Activated naive CD8-positive, alpha-beta T cell treated with anti-CD3 and anti-CD28 coated beads, Interleukin-2, amount 50 U/mL, for 16 hours (primary cell): Measurements from ENCODE around the gene ATP2B2.
"Not testable (repeated sequence)": the region's sequence is repeated elsewhere in the genome, so short reads cannot be mapped to it uniquely, and the experiment has no call there.

Experiments used
- DNase-seq: peaks from one replicate; pipeline ENCODE4 v3.0.0-alpha.2; 2020; ENCODE audit warnings: low read depth, low spot score

ATP2B2 gene

DNA sequence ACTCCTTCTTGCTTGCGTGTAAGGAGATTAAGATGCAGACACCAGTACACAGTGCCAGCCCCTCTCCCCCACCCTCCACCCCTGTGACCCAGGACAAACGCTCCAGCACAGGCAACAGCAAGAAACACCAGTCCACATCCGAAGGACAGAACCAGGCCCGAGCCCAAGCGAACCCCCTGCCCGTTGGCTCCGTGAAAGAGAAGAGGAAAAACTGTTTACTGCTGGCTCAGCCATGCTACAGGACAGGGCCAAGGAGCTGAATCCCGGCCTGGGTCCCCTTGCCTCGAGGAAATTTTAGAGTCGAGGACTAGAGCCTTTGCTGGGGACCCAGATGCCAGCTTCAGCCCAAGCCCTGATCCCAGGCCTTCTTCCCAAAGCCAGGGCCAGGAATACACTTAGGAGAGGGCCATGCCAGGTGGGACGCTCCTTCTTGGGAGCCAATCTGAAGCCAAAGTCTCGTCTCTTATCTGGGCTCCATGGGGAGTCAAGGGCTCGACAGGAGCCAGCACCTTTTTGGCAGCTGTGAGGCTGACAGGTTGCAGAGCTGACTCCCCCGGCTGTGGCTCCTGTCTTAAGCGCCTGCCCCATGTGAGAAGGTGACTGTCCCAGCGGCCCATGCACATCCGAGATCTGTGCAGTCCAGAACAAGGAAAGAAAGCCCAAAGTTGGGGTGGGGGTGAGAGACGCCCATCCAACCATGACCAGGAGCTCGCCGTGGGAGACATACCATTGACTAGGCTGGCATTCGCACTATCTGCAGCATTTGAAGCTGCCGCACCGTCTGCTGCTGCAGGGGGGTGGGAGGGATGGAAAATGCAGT is 120.6 kb downstream of the ATP2B2 start:
- no peak for DNase-seq

DNA sequence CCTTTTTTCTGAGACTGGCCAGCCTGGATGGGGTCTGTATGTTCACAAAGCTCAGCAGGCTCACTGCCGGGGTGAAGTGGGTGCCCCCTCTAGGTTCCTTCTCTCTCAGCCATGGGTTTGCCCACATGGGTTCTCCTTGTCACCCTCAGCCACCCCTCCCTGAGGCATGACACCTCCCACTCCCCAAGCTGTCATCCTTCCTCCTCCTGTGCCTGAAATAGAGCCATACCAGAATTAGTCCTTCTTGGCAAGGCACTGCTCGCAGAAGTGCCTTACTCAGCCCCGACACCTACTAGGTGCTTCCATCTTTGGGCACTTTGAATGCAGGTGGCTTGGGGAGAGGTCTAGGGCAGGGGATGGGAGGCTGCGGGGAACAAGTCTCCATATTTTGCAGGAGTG is 121.5 kb downstream of the ATP2B2 start:
- DNase-seq, result no peak

DNA sequence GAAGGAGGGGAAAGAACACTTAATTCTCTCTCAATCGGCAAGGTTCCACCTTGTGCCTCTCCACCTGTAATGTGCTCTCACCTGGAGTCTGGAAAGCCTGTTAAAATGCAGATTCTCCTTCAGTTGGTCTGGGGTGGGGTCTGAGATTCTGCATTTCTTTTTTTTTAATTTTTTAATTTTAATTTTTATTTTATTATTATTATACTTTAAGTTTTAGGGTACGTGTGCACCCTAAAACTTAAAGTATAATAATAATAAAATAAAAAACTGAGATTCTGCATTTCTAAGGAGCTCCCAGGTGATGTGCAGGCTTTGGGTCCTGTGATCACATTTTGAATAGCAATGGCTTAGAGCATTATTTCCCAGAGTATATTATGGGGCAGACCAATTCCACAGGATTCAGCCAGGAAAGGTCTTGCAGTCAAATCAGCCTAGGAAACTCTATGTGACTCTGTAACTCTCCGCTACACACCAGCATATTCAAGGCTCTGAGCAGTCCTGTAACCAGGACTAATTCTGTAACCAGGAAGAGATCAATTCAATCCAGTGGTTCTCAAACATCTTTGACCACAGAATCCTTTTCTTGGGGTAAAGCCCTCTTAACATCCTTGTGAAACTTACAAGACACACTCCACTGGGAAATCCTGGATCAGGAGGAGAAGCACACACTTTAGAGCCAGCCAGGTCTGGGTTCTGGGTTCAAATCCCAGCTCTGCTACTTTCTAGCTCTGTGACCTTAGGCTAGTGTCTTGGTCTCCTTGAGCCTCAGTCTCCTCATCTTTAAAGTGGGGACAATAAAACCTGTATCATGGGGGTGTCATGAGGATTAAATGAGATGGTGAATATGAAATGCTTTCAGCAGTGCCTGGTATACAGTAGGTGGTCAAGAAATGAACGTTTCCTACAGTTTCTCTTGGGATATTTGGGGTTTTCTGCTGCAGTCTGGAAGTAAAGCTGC is 122.2 kb downstream of the ATP2B2 start:
- no peak for DNase-seq

DNA sequence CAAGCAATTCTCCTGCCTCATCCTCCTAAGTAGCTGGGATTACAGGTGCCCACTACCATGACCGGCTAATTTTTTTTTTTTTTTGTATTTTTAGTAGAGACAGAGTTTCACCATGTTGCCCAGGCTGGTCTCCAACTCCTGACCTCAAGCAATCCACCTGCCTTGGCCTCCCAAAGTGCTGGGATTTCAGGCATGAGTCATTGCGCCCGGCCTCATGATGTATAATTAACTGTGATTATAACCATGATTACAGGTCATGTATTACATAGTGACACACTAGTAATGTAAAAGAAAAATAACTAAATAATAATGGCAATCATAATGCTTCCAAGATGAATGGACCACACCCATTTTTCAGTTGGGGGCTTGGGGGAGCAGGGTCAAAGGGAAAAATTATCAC is 122.9 kb downstream of the ATP2B2 start:
- not testable (repeated sequence) for DNase-seq

DNA sequence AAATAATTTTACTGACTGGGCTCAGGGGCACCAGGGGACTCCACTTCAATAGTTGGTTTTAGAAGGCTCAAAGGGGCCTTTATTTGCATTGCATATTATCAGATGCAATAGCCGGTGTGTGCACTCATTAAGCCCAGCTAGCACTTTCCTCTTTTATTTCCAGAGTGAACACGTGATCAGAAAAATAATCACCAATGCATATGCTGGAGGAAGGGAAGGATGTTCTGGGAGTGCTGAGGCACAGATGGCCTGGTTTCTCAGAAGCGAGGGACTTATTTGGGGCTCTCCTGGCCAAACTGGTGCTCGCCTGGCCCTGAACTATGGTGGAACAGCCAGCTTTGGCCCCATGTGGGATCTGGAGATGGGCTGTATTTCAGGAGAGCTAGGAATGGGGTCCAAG is 124.0 kb downstream of the ATP2B2 start:
- DNase-seq, result no peak

DNA sequence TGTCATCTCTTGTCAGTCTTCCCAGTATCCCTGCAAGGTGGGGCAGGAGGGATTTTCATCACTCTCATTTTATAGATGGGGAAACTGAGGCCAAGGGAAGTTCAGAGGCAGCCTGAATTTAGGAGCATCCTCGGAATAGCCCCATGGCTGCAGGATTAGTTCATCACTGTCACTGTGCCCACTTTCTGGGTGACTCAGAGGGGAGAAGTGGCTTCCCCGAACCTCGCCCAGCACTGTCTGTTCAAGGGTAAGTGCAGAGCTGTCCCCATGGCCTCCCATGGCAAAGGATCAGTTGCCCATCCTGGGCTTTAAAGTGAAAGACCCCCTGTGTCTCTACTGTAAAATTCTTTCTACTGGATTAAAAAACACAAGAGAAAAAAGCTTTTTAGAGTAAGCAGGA is 124.5 kb downstream of the ATP2B2 start:
- DNase-seq, result no peak

DNA sequence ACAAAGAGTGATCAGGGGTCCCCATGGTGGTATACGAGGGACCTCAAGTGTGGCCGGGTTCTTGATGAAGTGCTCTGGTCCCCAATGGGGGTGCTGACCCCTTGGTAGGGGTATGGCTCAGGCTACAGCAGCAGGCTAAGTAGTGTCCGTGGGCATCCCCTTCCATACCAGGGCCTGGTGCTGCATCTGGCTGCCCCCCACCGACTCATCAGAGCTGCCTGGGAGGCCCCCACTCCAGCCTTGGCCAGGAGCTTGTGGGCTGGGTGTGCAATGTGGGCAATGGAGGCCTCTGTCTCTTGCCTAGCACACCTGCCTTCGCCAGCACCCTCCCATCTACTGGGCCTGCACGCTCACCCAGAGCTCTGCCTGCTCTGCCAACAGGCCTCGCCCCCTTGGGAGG is 125.4 kb downstream of the ATP2B2 start:
- no peak for DNase-seq

DNA sequence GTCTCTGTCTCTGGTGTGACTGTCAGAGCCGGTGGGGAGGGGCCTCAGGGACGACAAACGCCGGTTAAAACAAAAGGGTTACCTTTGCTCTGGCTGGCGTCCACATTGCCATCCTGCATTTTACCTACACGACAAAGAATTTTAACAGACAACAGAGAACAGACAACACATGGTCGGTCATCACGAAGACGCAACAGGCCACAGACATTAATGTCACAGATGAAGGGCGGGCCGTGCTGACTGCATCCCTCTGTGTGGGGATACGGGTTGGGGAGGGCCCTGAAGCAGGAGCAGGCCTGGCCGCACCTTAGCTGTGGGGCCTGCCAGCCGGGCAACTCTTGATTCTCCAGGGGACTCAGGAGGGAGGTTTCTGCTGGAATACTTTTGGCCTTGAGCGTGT is 126.2 kb downstream of the ATP2B2 start:
- DNase-seq, result no peak

DNA sequence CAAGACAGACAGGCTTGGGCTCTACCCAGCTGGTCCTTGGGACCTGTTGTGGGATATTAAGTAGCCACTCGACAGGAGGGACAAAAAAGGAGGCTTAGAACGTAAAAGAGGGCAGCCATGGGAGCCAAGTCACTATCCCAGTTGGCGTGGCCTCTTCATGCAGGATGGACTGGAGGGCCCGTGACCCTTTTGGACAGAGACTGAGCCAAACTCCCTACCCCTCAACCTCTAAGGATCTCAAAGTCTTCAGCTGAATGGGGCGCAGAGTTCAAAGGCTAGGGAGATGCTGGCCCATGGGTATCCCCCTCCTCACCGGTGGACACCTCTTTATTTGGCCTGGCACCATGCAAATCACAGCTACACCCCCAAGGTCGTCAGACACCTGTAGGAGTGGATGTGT is 126.6 kb downstream of the ATP2B2 start:
- DNase-seq, result no peak

DNA sequence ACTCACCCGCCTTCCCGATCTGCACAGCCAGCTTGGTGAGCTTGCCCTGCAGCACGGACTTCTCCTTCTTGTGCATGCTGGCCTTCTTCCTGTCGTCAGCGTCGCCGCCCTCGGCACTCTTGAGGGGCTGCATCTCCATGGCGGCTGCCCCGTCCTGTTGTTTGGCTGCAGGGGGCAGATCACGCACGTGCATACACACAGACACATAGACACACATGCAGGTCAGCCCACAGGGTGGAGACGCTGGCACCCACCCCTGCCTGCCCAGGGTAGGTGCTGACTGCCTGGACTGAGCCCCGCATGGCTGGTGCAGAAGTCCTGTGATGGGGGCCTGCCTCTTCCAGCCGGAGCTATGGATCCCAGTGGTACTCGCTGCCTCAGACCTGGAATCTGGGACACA is 127.1 kb downstream of the ATP2B2 start:
- DNase-seq, result no peak

DNA sequence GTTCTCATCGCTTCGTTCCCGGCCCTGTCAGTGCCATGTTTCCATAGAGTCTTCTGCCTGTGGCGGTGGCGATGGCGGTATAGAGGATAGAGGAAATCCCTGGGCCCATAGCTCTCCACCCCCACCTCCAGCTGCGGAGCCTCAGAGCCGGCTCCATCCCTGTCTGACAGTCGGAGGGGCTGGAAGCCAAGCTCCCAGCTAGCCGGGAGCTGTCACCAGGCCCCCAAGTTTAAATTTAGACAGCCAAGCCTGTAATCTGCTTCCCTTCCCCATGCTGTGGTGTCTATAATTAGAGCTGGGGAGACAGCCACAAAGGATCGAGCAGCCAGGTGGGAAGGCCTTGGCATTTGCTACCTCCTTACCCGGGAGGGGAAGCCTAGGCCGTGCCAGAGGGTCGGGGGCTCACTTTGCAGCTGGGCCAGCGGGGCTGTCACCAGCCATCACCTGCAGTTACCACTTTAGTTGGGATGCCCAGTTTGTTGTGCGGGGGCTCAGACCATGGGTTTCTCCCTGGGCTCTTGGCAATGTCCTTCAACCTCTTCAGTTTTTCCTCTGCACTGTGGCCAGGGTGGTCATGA is 128.1 kb downstream of the ATP2B2 start:
- no peak for DNase-seq

DNA sequence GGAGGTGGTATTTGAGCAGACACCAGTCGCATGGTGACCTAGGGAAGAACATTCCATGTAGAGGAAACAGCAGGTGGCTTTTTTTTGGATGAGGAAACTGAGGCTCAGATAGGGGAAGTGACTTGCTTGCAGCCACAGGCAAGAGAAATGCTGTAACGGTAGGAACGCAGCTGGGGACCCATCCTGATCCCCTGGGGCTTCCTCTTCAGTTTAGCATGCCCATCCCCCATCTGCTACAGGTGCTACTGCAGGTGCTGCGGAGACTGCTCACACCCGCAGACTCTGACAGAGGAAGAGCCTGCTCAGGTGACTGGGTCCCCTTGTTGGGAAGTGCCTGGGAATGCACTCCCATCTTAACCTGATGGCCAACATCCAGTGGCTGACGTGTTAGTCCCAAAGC is 129.0 kb downstream of the ATP2B2 start:
- no peak for DNase-seq

DNA sequence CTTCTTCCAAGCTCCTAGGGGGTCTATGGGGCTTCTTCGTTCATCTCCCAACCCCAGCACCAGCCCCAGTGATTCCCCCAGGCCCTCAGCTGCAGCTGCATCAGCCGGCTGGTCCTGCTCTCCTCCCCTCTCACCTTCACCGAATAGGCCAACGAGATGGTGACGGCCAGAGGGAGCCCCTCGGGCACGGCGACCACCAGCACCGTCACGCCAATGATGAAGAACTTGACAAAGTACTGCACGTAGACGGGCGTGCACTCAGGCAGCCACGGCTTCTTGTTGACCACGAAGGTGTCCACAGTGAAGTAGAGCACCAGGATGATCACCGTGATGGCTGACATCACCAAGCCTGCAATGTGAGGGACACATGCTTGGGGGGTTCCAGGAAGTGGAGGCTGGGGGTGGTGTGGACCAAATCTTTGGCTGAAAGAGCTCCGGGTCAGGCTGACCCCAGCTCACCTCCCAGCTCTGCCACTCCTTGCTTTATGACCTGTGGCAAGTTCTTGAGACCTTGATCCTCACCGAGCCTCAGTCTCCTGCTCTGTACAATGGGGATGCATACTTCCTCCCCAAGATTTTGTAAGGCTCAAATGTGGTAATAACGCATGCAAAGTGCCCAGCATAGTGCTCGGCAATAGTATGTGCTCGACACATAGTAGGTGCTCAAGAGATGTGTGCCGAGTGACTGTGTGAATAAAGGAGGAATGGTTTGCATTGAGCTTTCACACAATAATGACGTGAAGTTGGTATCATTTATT is 129.9 kb downstream of the ATP2B2 start:
- DNase-seq, result no peak

DNA sequence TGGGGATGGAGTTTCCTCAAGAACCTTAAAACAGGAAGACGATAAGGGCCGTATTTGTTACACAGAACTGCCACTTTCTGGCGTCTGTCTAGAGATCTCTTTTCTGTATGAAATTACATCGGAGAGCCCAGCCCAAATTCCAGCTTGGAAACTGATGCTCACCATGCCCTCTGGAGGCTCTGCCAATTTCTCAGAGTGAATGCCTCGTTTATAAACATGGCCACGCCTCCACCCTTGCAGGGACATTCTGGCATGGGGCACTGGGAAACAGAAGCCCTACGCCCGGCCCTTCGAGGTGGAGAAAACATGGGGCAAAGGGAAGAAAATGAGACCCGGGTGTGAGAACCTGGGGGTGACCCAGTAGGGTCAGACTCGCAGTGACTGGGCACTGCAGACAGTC is 131.1 kb downstream of the ATP2B2 start:
- no peak for DNase-seq

DNA sequence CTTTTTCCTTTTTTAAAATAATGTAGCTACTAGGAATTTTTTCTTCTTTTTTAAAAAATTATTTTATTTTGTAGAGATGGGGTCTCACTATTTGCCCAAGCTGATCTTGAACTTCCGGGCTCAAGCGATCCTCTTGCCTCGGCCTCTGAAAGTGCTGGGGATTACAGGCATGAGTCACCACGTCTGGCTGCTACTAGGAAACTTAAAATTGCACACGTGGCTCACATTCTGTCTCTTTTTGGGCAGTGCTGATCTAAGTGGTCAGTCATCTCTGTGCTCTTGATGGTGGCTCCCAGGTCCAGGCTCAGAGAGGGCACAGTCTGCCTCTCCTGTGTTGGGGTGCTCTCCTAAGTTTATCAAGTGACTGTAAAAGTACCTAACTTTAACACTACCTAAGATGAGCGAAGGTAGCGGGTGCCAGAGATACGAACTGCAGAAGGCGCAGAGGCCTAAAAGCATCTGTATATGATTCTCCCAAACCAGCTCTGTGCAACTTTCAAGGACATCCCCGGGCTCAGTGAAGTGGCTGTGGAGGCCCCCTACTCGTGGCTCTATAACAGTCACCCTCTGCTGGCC is 131.6 kb downstream of the ATP2B2 start:
- no peak for DNase-seq

DNA sequence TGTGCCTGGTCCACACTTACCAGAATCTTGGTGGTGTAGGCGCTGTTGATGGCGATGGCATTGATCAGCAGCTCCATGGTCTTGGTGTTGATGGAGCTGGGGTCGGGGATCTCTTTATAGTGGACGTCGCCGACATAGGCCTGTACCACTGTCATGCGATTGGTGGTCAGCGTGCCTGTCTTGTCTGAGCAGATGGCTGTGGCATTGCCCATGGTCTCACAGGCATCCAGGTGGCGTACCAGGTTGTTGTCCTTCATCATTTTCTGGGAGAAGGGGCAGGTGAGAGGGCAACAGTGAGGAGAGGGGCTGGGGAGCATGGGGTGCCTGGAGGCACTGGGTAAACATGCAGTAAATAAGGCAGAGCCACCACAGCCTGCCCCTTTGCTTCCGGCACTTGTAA is 133.6 kb downstream of the ATP2B2 start:
- DNase-seq, result no peak

DNA sequence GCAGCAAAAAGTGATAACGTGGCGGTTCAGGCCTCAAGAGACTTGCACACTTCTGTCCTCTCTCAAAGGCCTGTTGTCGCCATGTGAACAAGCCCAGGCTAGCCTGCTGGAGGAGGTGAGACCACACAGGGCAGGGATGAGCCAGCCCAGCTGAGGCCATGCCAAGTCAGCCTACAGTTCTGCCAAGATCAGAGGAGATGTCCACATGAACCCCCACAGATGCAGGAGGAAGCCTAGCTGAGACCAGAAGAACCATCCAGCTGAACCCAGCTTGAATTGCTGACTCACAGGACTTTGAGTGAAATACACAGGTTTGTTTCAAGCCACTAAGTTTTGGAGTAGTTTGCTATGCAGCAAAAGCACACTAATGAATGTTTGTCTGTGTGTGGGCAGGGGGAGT is 134.2 kb downstream of the ATP2B2 start:
- no peak for DNase-seq

DNA sequence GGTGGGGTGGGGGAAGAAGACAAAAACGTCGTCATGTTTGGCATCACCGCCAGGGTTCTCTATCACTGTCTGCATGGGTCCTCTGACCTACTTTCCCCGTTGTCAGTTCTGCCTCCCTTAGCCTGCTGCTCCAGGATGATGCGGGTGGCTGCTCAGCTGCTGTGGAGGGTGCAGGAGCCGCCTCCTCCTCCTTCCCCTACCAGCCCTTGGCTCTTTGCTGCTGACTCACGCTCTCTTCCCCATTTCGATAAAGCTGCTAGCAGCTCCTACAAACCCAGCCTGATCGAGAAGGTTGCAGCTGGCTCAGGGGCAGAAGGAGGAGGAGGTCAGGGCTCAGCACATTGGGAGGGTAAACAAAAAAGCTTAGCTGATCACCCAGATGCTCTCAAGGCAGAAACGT is 135.0 kb downstream of the ATP2B2 start:
- DNase-seq, result no peak

DNA sequence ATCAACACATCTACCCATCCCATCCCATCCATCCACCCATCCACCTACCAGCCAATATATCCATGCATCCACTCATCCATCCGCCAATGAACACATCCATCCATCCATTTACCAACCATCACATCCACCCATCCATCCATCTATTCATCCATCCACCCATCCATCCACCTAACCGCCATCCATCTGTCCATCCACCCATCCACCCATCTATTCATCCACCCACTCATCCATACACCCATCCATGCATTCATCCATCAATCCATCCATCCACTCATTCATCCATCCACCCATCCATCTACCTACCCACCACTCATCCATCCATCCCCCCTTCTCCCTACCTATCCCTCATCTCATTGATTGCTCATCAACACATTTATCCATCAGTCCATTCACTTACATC is 136.9 kb downstream of the ATP2B2 start:
- DNase-seq, result no peak

DNA sequence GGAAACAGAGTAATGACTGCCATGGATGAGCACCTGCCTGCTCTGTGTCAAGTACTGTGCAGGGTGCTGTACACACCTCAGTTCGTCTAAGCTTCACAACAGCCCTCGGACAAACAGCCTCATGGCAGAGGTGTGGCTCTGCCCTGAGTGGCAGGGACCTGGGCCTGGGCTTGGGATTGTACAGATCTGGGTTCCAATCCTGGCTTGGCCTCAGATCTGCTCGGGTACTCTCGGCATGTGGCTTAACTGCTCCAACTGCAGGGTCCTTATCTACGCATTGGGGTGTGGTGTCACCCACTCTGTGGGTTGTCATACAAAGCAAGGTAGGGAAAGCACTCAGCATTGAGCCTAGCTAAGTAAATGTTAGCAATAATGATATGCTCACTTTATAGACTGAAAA is 137.9 kb downstream of the ATP2B2 start:
- DNase-seq, result no peak

DNA sequence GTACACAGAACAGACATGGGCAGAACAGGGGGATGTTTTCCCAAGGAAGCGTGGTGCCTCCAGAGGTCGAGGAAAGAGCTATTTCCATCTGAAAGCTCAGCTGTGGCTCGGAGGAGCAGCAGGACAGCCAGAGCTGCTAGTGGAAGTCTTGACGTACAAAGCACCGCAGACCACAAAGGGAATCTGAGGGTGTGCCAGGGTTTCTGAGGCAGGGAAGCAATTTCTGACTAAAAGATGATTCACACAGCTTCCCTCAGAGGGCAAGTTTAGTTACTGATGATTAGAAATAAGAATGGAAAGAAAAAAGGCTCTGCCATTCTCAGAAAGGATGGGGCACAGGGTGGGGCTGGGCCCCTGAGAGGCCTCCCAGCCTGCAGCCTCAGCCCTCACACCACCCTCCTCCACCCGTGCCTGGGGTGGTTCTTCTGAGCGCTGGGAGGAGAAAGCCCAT is 138.7 kb downstream of the ATP2B2 start:
- no peak for DNase-seq
